HG02610 (cell line): ENCODE results near the gene MAGI2.

Experiments
- ATAC-seq: cut with Tn5 transposase; IDR thresholded peaks from one replicate; pipeline ENCODE4 v1.9.1; 2021; ENCODE audit warnings: mild to moderate bottlenecking, moderate library complexity; ENCODE audit not compliant: unreplicated experiment

The MAGI2 gene

GRCh38 chr7:78448911-78449310, 1004.6 kb downstream of the MAGI2 start:
- no peak for ATAC-seq

- ATAC-seq, result no peak
These were observed 1009.2 kb downstream of the MAGI2 start for GRCh38 chr7:78444267-78444666.

- no peak for ATAC-seq
These were observed 1009.7 kb downstream of the MAGI2 start for GRCh38 chr7:78443811-78444210.

- no peak for ATAC-seq
These were observed 1011.7 kb downstream of the MAGI2 start for GRCh38 chr7:78441737-78442136.

- no peak for ATAC-seq
These were observed 1015.0 kb downstream of the MAGI2 start for GRCh38 chr7:78438433-78438832.

- ATAC-seq, result no peak
These were observed 1016.3 kb downstream of the MAGI2 start for GRCh38 chr7:78437118-78437517.

- no peak for ATAC-seq
These were observed 1018.1 kb downstream of the MAGI2 start for GRCh38 chr7:78435355-78435754.

- no peak for ATAC-seq
These were observed 1019.2 kb downstream of the MAGI2 start for GRCh38 chr7:78434281-78434680.

GRCh38 chr7:78433421-78433820, 1020.0 kb downstream of the MAGI2 start:
- no peak for ATAC-seq

- no peak for ATAC-seq
These were observed 1023.6 kb downstream of the MAGI2 start for GRCh38 chr7:78429878-78430277.

GRCh38 chr7:78427209-78427608, 1026.3 kb downstream of the MAGI2 start:
- no peak for ATAC-seq

GRCh38 chr7:78420001-78420400, 1033.5 kb downstream of the MAGI2 start:
- ATAC-seq, result no peak

- no peak for ATAC-seq
These were observed 1036.2 kb downstream of the MAGI2 start for GRCh38 chr7:78417180-78417853.

GRCh38 chr7:78413568-78413967, 1039.9 kb downstream of the MAGI2 start:
- ATAC-seq, result no peak

GRCh38 chr7:78412216-78412858, 1041.1 kb downstream of the MAGI2 start:
- ATAC-seq, result no peak

- ATAC-seq, result no peak
These were observed 1046.4 kb downstream of the MAGI2 start for GRCh38 chr7:78407031-78407430.

- ATAC-seq, result no peak
These were observed 1046.9 kb downstream of the MAGI2 start for GRCh38 chr7:78406531-78406930.

GRCh38 chr7:78402096-78402495, 1051.4 kb downstream of the MAGI2 start:
- no peak for ATAC-seq

GRCh38 chr7:78400038-78400437, 1053.4 kb downstream of the MAGI2 start:
- no peak for ATAC-seq

- ATAC-seq, result no peak
These were observed 1054.3 kb downstream of the MAGI2 start for GRCh38 chr7:78399033-78399769.

- no peak for ATAC-seq
These were observed 1054.9 kb downstream of the MAGI2 start for GRCh38 chr7:78398576-78398975.

GRCh38 chr7:78398081-78398480, 1055.4 kb downstream of the MAGI2 start:
- no peak for ATAC-seq
